HG03280 (cell line): ENCODE results near the gene TNIK.

Experiments used
- ATAC-seq: cut with Tn5 transposase; IDR thresholded peaks from one replicate; pipeline ENCODE4 v1.9.1; 2021; ENCODE audit warnings: mild to moderate bottlenecking, moderate library complexity; ENCODE audit not compliant: unreplicated experiment

TNIK gene

DNA sequence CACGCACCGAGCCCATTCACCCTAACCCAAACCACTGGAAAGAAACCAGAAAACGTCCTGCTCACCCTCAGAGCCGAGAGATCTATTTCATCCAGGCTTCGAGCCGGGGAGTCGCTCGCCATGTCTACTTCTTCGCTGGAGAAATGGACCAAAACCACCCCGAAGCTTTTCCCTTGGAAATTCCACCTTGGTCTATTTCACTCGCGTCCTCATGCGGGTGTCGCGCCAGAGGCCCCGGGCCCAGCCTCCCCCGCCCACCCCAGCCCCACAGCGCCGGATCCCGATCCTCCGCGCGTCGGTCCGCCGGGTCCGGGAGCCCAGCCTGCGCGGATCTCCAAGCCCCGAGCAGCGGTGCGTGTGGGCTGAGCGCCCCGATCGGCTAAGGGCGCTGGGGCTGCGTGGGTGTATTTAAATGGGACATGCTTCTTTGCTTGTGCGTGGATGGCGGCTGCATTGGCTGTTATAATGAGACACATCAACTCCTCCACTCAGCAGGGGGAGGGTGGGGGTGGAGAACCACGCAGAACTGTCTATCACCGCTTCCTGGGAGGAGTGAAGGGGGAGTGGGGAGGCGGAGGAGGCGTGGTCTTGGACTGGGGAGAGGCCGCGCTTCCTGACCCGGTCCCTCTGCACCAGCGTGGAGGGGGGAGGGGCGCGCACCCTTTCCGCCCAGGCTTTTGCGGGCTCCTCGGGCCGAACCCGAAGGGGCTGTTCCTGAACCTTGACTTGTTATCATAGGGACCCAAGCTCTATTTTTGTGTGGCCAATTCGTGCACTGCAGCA, at the start of gene TNIK:
TNIK (minus strand) TSS at position 464 of the 783 bp plus-strand sequence; CDS start at position 122, 342 bp downstream.
- peak; percentile 74 for ATAC-seq

DNA sequence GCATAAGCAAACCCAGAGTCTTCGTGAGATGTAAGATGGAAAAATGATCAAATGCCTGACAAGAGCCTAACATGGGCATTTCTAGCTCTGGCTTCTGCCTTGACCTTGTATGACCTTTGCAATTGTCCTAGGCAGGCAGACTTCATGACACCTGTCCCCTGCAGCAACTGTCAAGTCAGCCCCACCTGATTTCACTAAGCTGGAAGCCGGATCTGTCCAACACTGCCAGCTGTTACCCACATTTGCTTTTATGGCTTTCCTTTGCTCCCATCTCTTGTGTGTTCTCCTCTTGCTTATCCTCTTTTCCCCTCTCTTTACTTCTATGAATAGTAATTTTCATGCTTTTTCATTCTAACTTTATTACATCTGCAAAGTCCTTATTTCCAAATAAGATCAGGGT, 48.5 kb upstream of the TNIK start:
- no peak for ATAC-seq

DNA sequence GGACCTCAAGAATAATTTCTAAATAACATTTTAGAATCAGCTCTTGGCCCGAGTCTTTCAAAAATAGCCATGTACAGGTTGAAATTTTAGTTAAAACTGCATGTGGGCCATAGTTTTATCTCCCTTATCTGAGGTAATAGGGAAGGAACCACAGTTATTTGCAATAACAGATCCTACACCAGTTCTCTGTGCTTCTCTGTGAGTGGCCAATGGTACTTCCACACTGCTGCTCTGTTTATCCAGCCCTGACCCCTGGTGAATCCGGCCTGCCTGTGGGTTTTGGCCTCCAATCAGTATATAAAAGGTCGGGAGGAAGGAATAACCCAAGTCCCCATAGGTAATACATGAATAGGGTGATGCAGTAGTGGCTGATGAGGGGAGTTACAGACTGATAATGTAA, 48.0 kb upstream of the TNIK start:
- no peak for ATAC-seq

DNA sequence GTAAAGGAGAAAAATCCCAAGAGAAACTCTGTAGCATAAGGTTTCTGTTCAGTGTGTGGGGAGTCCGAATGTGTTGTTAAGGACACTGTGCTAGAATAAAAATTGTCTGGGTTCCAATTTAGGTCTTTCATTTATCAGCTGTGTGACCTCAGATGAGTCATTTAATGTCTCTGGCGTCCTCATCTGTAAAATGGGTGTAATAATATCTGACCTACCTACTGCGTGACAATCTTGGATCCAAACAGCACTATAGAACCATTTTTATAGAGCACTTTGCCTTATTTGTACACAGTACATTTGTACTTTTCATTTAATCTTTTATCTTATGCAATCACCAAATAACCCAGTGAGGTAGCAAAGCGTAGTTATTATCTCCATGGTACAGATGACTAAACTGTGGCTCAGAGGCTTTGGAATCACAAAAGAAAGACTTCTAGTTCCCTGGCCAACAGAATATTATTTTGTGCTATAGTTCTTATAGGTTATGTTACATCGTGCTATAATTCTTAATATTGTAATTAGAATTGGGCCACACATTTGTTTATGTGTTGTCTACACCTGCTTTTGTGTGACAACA, 46.6 kb upstream of the TNIK start:
- ATAC-seq: no peak

DNA sequence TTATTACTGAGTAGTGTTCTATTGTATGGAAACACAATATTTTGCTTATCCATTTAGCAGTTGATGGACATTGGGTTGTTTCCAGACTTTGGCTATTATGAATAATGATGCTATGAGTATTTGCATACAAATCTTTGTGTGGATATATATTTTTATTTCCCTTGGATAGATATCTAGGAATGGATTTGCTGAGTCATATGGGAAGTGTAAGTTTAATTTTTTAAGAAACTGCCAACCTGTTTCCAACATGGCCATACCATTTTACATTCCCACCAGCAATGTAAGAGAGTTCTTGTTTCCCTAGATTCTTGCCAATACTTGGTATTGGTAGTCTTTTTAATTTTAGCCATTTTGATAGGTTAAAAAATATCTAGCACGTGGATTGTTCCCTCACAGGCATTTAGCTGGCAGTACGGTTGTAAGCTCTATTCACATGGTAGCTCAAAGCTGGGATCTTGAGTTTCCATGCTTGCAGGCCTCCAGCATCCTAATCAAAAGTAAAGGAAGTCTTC, 45.7 kb upstream of the TNIK start:
- no peak for ATAC-seq

DNA sequence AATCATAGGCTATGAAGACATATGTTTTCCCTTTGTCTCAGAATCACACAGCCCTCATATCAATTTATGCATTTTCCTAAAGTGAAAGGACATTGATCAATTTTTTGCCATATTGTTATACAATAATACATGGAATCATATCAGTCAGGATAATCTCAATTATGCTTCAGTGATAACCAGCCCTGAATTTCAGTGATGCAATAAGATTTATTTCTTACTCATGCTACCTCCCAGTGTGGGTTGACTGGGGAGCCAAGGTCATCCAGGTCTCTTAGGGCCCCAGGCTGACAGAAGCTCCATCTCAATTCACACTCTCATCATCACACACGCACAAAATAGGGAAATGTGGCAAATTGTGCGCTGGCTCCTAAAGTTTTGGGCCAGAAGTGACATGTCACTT, 44.2 kb upstream of the TNIK start:
- ATAC-seq: no peak

DNA sequence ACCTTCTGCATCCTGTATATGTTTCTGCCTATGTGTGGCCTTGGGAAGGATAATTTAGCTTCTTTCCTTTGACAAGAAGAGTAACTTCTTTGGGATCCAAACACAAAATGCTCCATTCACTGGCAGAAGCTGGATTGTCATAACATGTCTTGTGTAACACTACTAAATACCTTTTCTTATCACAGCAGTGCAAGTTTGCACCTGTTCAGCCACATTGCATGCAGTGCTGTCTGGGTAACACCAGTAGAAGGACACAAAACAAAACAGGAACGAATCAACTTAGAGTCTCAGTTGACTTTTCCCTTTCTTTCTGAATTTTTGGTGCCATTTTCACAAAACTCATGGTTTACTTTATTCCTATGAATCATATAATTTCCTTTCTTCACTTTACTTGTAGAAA, 43.6 kb upstream of the TNIK start:
- ATAC-seq: no peak

DNA sequence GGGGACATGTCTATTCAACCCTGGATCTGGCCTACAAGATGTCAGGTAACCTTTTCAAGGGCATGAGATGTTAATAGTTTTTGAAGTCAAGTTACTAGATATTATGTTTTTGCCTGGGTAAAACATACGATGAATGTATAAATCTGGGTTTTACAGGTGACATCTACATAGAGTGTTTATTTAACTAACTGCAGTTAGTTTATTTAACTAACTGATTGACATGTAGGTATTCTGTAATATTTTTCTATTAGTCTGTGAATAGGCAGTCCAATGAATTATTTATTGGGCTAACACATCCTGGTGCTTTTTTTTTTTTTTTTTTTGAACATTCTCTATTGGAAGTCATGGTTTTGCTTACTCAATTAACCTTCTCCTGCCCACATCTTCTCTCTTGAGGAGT, 38.7 kb upstream of the TNIK start:
- ATAC-seq: no peak

DNA sequence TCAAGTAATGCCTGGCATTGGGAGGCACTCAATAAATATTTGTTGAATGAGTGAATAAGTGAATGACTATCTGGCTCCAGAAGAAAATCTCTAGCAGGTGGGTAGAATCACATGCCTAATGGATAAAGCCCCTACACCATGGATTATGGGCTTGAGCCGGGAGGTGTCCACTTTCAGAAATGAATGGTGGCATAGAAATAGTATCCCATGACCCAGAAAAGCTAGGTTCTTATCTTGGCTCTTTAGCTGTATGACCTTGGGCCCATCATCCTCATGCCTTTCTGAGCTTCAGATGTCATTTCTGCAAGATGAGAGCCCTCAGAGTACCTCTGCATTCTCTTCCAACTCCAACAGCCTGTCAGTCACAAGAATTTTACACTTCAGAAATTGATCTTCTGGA, 37.3 kb upstream of the TNIK start:
- ATAC-seq: no peak

DNA sequence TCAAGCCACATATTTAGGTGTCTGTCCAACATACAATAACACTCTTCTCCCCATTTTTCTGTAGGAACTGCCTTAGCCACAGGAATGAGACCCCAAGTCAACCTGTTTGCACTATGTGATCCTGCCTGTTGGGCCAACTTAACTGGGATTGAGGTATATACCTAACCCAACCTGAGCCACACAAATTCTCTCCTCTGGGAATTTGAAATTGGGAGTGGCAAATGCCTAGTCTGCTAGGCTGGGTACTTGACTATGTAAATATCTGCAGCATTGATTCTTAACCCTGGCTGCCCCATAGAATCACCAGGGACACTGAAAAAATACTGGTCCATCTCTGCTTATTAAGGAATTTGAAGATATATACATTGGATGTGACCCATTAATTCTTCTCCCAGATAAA, 35.2 kb upstream of the TNIK start:
- no peak for ATAC-seq

DNA sequence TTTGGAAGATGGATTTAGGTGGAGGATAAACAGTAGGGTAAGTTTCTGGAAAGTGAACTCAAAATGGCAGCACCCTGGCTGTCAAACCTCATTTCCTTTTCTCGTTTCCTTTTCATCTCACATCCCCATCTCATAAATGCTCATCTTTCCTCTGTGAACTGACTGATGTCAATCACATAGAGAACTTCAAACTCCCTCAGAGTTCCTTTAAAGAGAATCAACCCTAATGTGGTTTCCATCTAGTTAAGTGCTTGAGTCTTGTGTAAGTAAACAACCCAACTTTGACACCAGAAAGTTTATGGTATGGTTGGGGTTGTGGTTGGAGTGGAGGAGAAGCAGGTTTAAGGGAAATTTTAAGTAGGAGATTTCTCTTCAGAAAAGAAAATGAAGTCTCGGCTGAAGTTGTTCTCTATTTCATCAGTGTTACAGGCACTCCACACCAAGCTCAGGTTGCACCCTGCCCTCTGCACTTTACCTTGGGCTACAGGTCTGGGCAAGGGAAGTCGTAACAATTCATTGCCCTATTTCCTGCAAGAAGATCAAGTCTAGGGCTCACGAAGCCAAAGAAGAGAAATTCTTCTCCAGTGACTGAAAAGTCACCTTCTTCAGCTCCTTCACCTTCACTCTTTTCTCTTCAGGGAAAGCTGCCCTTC, 34.4 kb upstream of the TNIK start:
- no peak for ATAC-seq

DNA sequence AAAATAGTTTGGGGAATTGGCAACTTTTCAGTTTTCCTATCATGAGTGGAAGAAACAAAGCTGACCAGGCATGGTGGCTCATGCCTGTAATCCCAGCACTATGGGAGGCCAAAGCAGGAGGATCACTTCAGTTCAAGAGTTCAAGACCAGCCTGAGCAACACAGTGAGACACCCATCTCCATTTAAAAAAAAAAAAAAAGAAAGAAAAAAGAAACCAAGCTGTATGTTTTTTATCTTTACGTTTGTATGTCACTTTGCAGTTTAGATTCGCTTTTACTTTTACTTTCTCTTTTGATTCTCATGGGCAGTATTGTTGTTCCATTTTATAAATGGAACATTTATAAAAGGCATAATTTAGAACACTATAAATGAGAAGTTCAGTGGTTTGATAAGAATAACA, 31.2 kb upstream of the TNIK start:
- no peak for ATAC-seq

DNA sequence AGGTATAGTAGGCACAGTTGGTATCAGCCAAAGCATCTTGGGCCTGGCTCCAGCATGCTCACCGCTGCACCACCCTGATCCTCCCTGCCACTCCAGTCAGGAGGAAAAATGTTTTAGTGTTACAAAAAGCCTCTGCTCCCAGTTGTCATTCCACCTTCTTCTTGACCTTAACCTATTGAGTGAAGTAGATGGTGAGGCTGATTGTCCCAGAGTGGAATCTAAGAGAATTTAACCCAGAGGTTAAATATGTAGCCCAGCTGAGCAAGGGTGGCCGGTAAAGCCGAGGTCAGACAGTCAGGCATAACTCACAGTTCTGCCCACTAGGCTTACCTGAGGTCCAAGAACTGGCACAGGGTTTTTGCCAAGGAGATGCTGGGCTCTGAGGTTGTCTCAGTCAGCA, 30.7 kb upstream of the TNIK start:
- no peak for ATAC-seq

DNA sequence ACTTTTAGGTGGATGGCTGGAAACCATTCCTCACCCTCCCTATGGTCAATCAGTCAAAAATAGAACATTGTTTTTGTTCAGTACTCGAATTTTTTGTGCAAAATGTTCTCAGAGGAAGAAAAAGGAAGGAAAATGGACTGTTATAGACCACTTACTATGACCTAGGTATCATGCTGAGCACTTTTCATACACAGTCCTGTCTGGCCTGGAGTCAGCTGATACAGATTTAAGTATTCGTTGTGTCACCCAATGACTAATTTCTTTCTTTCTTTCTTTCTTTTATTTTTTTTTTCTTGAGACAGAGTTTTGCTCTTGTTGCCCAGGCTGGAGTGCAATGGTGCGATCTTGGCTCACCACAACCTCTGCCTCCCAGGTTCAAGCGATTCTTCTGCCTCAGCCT, 29.1 kb upstream of the TNIK start:
- no peak for ATAC-seq

DNA sequence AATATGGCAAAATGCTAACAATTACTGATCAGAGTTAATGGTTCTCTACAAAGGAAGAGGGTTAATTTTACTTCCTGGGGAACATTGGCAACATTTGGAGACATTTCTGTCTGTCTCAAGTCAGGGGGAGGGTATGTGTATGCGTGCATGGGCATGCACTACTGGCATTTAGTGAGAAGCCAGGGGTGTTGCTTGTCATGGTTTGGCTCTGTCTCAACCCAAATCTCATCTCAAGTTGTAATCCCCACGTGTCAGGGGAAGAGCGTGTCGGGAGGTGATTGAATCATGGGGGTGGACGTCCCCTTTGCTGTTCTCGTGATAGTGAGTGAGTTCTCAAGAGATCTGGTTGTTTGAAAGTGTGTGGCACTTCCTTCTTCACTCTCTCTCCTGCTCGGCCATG, 28.3 kb upstream of the TNIK start:
- no peak for ATAC-seq

DNA sequence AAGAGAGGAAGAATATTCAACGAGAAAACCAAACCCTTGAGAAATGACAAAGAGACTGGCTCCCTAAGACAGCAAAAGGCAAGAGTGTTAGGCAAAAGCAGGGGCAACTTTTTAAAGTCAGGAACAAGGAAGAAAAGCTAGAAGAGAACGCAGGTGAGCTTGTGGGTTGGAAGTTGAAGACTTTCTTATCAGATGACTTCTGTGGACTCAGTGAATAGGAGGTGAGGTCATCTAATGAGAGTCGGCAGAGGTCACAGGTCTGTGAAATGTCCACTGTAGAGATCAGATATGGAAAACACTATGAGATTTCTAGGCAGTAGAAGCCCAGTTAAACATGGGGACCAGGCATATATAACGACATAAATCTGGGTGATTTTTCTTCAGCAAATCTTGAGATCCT, 27.2 kb upstream of the TNIK start:
- no peak for ATAC-seq

DNA sequence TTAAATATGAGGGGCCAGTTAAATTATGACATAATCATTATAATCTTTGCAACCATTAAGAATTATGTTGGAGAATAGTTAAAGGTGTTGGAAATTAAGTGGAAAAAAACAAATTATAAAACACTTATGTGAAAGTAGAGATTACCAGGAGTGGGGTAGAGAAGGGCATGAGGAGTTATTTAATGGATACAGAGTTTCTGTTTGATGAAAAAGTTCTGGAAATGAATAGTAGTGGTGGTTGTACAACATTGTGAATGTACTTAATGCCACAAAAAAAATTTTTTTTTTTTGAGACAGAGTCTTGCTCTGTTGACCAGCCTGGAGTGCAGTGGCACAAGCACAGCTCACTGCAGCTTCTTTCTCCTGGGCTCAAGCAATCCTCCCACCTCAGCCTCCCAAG, 25.1 kb upstream of the TNIK start:
- no peak for ATAC-seq

DNA sequence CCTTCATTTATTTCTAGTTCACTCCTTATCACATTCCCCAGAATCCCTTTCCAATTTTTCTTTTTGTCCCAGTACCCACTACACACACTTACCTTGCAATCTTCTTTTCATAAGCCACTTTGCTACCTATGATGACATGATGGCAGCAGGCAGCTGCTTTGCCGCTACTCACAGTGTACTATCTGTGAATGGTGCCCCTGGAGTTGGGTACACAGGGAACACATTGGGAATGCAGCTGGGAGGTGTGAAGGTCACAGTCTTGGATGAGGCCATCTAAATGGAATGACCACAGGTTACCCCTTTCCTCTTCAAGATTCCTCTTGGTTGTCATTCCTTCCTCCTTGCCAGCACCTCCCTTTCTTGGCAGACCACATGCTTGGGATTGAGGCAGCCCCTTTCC, 20.8 kb upstream of the TNIK start:
- peak; percentile 7 for ATAC-seq

DNA sequence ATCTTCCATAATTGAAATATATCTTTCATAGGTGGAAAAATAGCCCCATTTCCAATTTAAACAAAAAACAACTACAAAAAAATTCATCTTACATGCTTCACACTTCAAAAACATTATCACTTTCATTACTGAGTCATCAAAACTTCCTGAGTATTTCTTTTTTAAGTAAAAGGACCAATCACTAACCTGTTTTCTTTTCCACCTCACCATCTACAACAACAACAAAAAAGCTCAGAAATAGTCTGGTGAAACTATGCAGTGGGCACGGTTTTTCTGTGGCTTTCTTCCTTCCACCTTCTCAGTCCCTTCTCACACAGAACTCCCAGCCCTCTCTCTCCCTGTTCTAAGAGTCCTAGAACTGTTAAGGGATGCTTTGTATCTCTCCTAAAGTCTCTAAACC, 20.3 kb upstream of the TNIK start:
- peak; percentile 81 for ATAC-seq

DNA sequence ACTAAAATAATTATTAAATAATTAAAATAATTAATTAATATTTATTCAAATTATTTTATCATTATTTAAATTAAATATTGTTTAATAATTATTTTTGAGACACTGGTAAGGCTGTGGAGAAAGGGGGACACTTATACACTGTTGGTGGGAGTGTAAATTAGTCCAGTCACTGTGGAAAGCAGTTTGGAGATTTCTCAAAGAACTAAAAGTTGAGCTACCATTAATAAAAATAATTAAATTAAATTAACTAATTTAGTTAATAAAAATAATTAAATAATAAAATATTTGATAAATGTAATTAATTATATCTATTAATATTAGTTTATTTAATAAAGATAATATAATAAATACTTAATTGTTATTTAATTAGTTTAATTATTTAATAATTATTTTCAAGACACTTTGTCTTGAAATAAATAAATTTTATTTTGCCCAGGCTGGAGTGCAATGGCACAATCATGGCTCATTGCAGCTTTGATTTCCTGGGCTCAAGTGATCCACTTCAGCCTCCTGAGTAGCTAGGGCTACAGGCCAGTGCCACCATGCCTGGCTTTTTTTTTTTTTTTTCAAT, 16.4 kb upstream of the TNIK start:
- ATAC-seq: no peak

DNA sequence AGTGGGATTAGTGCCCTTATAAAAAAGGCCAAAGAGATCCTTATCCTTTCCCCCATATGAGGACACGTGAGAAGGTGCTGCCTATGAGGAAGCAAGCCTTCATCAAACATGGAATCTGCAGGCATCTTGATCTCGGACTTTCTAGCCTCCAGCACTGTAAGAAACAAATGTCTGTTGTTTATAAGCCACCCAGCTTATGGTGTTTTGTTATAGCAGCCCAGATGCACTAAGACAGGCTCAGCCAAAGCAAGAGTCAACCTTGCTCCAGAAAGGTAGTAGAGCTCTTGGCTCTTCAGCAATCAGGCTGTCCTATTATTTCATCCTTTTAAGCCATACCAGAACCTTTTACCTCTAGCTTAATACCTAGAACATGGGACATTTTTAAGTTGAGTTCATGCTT, 12.3 kb upstream of the TNIK start:
- ATAC-seq: no peak

DNA sequence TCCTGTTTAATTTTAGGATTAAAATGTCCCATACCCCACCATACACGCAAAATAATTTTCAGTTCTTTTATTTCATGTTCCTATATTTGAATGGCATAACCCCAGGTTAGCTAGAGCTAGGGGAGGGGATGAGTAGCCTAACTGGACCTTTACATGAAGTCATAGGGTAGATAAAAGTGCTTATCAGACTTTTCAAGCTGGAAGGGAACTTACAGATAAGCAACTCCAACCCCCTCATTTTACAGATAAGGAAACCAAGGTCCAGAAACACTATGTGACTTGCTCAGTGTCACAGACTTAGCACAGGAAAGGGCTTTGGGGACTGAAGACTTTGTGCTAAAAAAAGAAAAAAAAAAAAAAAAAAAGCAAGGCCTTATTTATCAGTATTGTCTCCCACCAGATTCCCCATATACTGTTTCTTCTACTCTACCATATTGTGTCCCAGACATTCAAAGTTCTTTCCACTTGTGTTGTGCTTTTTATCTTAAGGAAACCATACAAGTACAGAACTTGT, 10.6 kb upstream of the TNIK start:
- no peak for ATAC-seq
